HepG2 (cell line): Measurements from ENCODE around the gene UBE2QL1.

Source experiments
- GABPA ChIP-seq, 2 experiments: IDR thresholded peaks; 2 replicates each; pipeline ENCODE4 v1.6.1; 2011 to 2016; ENCODE audit warnings: low read depth in 2 of 2, low read length in 1 of 2, missing biosample characterization in 1 of 2, missing genetic modification characterization in 1 of 2
- PTBP1 ChIP-seq: fragments of 200-400 bp; formaldehyde crosslinking; IDR thresholded peaks from 2 replicates; pipeline ENCODE4 v1.6.1; 2018; ENCODE audit warnings: low read length, low read depth; ENCODE audit not compliant: poor library complexity, severe bottlenecking
- TAF1 ChIP-seq: sonication (generic); formaldehyde crosslinking; IDR thresholded peaks from 2 replicates; pipeline ENCODE4 v1.4.0; 2020; ENCODE audit warnings: missing genetic modification reagents
- ZBTB8A ChIP-seq: sonication (generic); formaldehyde crosslinking; IDR thresholded peaks from 2 replicates; pipeline ENCODE4 v1.4.0; 2020; ENCODE audit warnings: mild to moderate bottlenecking, low read depth, missing genetic modification reagents, borderline replicate concordance
- ZXDC ChIP-seq: sonication (generic); formaldehyde crosslinking; IDR thresholded peaks from 2 replicates; pipeline ENCODE4 v1.5.0; 2020; ENCODE audit warnings: mild to moderate bottlenecking, missing genetic modification reagents

GRCh38 chr5:6466975-6467567, 18.4 kb downstream of the UBE2QL1 start:
- TF ChIP-seq ZBTB8A (CRISPR knock-in tag) (no peak), TAF1 (CRISPR knock-in tag) (no peak), GABPA (IDR thresholded peaks at IDR 0.05; ENCODE audit: low read depth, low read length) (no peak), GABPA (CRISPR knock-in tag; IDR thresholded peaks at IDR 0.05; ENCODE audit: low read depth) (no peak), PTBP1 (no peak), ZXDC (CRISPR knock-in tag) (no peak)
